Measurements from ENCODE around the gene SERPINB13.
"Not testable (repeated sequence)": the region's sequence is repeated elsewhere in the genome, so short reads cannot be mapped to it uniquely, and the experiment has no call there.

The SERPINB13 gene

GRCh38 chr18:63617915-63618234 lies 30.7 kb downstream of the SERPINB13 start:
- TF ChIP-seq, protein P1, sequence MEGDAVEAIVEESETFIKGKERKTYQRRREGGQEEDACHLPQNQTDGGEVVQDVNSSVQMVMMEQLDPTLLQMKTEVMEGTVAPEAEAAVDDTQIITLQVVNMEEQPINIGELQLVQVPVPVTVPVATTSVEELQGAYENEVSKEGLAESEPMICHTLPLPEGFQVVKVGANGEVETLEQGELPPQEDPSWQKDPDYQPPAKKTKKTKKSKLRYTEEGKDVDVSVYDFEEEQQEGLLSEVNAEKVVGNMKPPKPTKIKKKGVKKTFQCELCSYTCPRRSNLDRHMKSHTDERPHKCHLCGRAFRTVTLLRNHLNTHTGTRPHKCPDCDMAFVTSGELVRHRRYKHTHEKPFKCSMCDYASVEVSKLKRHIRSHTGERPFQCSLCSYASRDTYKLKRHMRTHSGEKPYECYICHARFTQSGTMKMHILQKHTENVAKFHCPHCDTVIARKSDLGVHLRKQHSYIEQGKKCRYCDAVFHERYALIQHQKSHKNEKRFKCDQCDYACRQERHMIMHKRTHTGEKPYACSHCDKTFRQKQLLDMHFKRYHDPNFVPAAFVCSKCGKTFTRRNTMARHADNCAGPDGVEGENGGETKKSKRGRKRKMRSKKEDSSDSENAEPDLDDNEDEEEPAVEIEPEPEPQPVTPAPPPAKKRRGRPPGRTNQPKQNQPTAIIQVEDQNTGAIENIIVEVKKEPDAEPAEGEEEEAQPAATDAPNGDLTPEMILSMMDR (IDR thresholded peaks at IDR 0.05; ENCODE audit: low read depth, low read length, missing control alignments): no peak
- no peak for DNase-seq (ENCODE audit: extremely low read depth, low read depth)
- H3K4me3 ChIP-seq (replicated peaks; ENCODE audit: low read depth, low read length): no peak overlapping the region

- TF ChIP-seq, protein P1 (IDR thresholded peaks at IDR 0.05; ENCODE audit: low read depth, low read length, missing control alignments): no peak
- H3K4me3 ChIP-seq (replicated peaks; ENCODE audit: low read depth, low read length): no peak overlapping the region
- no peak for DNase-seq (ENCODE audit: extremely low read depth, low read depth)
These were observed 32.5 kb downstream of the SERPINB13 start for GRCh38 chr18:63619661-63620060.

GRCh38 chr18:63624863-63625262 lies 37.7 kb downstream of the SERPINB13 start:
- TF ChIP-seq, protein P1 (IDR thresholded peaks at IDR 0.05; ENCODE audit: low read depth, low read length, missing control alignments): no peak
- no peak for DNase-seq (ENCODE audit: extremely low read depth, low read depth)
- no peak overlapping the region for H3K4me3 ChIP-seq (replicated peaks; ENCODE audit: low read depth, low read length)

DNA sequence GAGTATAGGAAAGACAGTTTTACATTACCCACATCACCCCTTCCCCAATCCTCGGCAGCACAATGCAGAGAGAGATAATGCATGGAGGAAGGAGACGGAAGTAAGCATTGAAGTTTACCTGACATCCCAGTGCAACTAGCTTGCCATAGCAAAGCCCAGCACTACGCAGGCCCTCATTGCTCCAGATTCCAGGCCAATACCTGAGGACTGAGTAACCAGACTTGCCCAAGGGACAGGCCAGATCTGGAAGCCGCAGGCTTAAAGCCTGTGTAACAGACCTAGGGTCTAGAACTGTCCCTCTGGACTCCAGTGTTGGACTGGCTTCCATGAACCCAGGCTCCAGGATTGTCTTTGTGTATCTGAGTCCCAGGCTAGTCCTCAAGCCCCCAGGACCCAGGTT lies 39.3 kb downstream of the SERPINB13 start:
- H3K4me3 ChIP-seq (replicated peaks; ENCODE audit: low read depth, low read length): no peak overlapping the region
- TF ChIP-seq, protein P1 (IDR thresholded peaks at IDR 0.05; ENCODE audit: low read depth, low read length, missing control alignments): no peak
- no peak for DNase-seq (ENCODE audit: extremely low read depth, low read depth)

GRCh38 chr18:63627819-63628218 lies 40.7 kb downstream of the SERPINB13 start:
- TF ChIP-seq, protein P1 (IDR thresholded peaks at IDR 0.05; ENCODE audit: low read depth, low read length, missing control alignments): no peak
- no peak overlapping the region for H3K4me3 ChIP-seq (replicated peaks; ENCODE audit: low read depth, low read length)
- DNase-seq (ENCODE audit: extremely low read depth, low read depth): no peak

DNA sequence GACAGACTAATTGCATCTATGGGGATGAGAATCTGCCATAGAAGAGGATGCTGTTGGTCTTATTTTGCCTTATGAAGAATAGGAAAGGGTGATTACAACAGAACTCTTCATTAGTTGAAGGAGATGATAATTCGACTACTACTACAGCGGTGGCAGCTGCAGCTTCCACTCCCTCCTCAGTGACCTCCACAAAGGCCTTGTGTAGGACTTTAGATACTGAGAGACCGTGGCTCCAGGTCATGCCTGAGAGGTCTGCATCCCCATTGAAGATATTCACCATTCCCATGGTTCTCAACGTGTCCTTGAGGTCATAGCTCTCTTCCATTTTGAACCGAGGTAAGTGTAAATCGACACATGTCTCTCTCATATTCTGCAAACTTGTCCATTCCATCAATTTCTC lies 50.6 kb downstream of the SERPINB13 start:
- no peak for DNase-seq (ENCODE audit: extremely low read depth, low read depth)
- TF ChIP-seq, protein P1 (IDR thresholded peaks at IDR 0.05; ENCODE audit: low read depth, low read length, missing control alignments): no peak
- H3K4me3 ChIP-seq (replicated peaks; ENCODE audit: low read depth, low read length): no peak overlapping the region

- DNase-seq (ENCODE audit: extremely low read depth, low read depth); H3K4me3 ChIP-seq (replicated peaks; ENCODE audit: low read depth, low read length): not testable (repeated sequence)
These were observed 54.1 kb downstream of the SERPINB13 start for GRCh38 chr18:63641157-63641680.

DNA sequence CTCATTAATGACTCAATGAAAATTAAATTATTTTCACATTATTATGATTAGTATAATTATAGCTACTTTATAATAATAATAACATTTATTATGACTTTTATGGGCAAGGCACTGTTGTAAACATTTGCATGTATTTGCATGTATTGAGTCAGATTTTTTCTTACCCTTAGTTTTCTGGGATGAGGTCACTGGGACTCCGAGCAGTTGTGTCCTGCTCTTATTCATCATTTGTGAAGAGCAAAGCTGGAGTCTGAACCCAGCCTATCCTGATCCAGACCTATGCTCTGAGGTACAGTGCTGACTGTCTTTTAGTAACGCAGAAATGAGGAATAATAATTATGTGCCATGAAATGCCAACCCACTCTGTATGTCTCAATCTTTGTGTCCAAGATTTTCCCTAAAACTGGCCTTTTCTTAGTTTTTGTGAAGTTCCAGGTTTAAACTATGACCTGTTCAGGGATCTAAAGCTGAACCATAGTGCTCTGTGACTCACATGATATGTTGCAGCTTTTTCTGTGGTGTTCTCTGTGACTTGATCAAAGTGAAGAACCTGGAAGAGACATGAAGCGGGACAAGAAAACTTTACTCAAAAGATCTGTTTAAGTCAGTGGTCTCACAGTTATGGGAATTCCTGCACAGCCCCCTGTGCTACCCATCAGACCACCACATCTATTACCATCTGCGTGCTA lies 55.7 kb downstream of the SERPINB13 start:
- not testable (repeated sequence) for DNase-seq (ENCODE audit: extremely low read depth, low read depth); H3K4me3 ChIP-seq (replicated peaks; ENCODE audit: low read depth, low read length)

DNA sequence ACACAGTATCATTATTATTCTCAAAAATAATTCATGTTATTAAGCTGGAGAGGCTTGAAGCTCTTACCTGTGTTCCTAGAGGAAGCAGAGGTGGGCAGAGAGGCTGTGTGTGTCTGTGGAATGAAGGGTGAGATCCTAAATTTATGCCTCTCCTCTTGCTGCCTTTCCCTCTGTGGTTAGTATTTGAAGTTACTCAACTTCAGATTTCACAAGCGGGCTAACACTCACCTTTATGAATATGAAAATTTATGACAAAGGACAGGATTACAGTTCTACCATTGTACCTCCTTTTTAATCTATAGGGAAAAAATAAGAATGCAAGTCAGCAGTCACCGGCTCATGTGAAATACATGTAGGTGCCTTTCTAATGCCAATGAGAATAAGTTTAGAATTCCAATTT lies 57.0 kb downstream of the SERPINB13 start, which contains the start of gene SERPINB4:
TSS of gene SERPINB4 (minus strand) at position 115 of the 400 bp plus-strand sequence. CDS start 679 bp downstream, outside the sequence.
- not testable (repeated sequence) for H3K4me3 ChIP-seq (replicated peaks; ENCODE audit: low read depth, low read length); DNase-seq (ENCODE audit: extremely low read depth, low read depth)

DNA sequence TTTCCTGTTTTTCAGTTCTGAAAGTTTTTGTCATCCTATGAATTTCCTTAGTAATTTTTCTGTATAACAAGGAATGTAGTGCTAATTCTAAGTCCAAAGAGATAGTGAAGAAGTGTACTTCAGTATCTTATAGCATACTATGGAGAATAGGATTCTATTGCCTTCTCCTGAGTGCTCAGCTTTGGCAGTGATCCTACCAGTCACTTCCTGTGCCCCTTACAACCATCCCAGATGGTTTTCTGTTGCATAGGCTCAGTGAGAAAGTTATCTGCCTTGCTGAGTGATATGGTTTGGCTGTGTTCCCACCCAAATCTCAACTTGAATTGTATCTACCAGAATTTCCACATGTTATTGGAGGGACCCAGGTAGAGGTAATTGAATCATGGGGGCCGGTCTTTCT lies 57.6 kb downstream of the SERPINB13 start:
- DNase-seq (ENCODE audit: extremely low read depth, low read depth); H3K4me3 ChIP-seq (replicated peaks; ENCODE audit: low read depth, low read length): not testable (repeated sequence)

All from HFF-Myc (cell line).